ENCODE measurements around the gene ABHD17C. TPM values are rescaled to one million over a fixed set of nuclear protein-coding genes. Genes with fewer than 3 reads are reported as not detected.

Gene ABHD17C
- total and polyA plus RNA-seq, 2 donors = 9.0 to 14.3 TPM

GRCh38 chr15:80674245-80674614, 20.9 kb upstream of the ABHD17C start:
- no peak for DNase-seq (ENCODE audit: extremely low spot score)
- Histone ChIP-seq H3K27ac (ENCODE audit: low read depth) (no peak overlapping the region), H3K36me3 (ENCODE audit: insufficient read depth) (no peaks in the 10 kb centered on the region), H3K4me3 (ENCODE audit: low read depth, low read length) (no peak overlapping the region), H3K4me1 (ENCODE audit: insufficient read depth) (peaks cover 2% of the 10 kb centered on the region)

GRCh38 chr15:80677041-80677440, 18.1 kb upstream of the ABHD17C start:
- no peak overlapping the region for H3K27ac ChIP-seq (ENCODE audit: low read depth)
- H3K36me3 ChIP-seq (ENCODE audit: insufficient read depth) = no peaks in the 10 kb centered on the region
- no peak overlapping the region for H3K4me3 ChIP-seq (ENCODE audit: low read depth, low read length)
- peaks cover 2% of the 10 kb centered on the region for H3K4me1 ChIP-seq (ENCODE audit: insufficient read depth)
- 98% methylated on average over 2 of the region's 2 CpGs for WGBS
- no peak for DNase-seq (ENCODE audit: extremely low spot score)

GRCh38 chr15:80679167-80679803, 15.8 kb upstream of the ABHD17C start:
- Histone ChIP-seq H3K4me1 (ENCODE audit: insufficient read depth) (peaks cover 2% of the 10 kb centered on the region), H3K36me3 (ENCODE audit: insufficient read depth) (no peaks in the 10 kb centered on the region), H3K4me3 (ENCODE audit: low read depth, low read length) (no peak overlapping the region), H3K27ac (ENCODE audit: low read depth) (no peak overlapping the region)
- DNase-seq (ENCODE audit: extremely low spot score) = peak; percentile 26
- 77% methylated on average over 7 of the region's 7 CpGs for WGBS

GRCh38 chr15:80679804-80680175, 15.3 kb upstream of the ABHD17C start:
- Histone ChIP-seq H3K4me3 (ENCODE audit: low read depth, low read length) (no peak overlapping the region), H3K36me3 (ENCODE audit: insufficient read depth) (no peaks in the 10 kb centered on the region), H3K4me1 (ENCODE audit: insufficient read depth) (peaks cover 2% of the 10 kb centered on the region), H3K27ac (ENCODE audit: low read depth) (no peak overlapping the region)
- no peak for DNase-seq (ENCODE audit: extremely low spot score)
- 24% methylated on average over 2 of the region's 2 CpGs for WGBS

- H3K4me3 ChIP-seq (ENCODE audit: low read depth, low read length) = no peak overlapping the region
- DNase-seq (ENCODE audit: extremely low spot score) = no peak
- H3K4me1 ChIP-seq (ENCODE audit: insufficient read depth) = no peaks in the 10 kb centered on the region
- no peak overlapping the region for H3K27ac ChIP-seq (ENCODE audit: low read depth)
- no peaks in the 10 kb centered on the region for H3K36me3 ChIP-seq (ENCODE audit: insufficient read depth)
- WGBS = 61% methylated on average over 4 of the region's 4 CpGs
These were observed 12.9 kb upstream of the ABHD17C start for GRCh38 chr15:80682201-80682600.

- H3K36me3 ChIP-seq (ENCODE audit: insufficient read depth) = no peaks in the 10 kb centered on the region
- DNase-seq (ENCODE audit: extremely low spot score) = no peak
- H3K4me1 ChIP-seq (ENCODE audit: insufficient read depth) = no peaks in the 10 kb centered on the region
- H3K27ac ChIP-seq (ENCODE audit: low read depth) = no peak overlapping the region
- no peak overlapping the region for H3K4me3 ChIP-seq (ENCODE audit: low read depth, low read length)
These were observed 10.4 kb upstream of the ABHD17C start for GRCh38 chr15:80684697-80685096.

GRCh38 chr15:80685628-80686027, 9.5 kb upstream of the ABHD17C start:
- no peaks in the 10 kb centered on the region for H3K4me1 ChIP-seq (ENCODE audit: insufficient read depth)
- no peak overlapping the region for H3K4me3 ChIP-seq (ENCODE audit: low read depth, low read length)
- H3K36me3 ChIP-seq (ENCODE audit: insufficient read depth) = no peaks in the 10 kb centered on the region
- no peak for DNase-seq (ENCODE audit: extremely low spot score)
- H3K27ac ChIP-seq (ENCODE audit: low read depth) = no peak overlapping the region
- WGBS = 96% methylated on average over 1 of the region's 1 CpG

GRCh38 chr15:80689294-80689693, 5.8 kb upstream of the ABHD17C start:
- no peaks in the 10 kb centered on the region for H3K4me1 ChIP-seq (ENCODE audit: insufficient read depth)
- H3K4me3 ChIP-seq (ENCODE audit: low read depth, low read length) = no peak overlapping the region
- no peak overlapping the region for H3K27ac ChIP-seq (ENCODE audit: low read depth)
- DNase-seq (ENCODE audit: extremely low spot score) = no peak
- no peaks in the 10 kb centered on the region for H3K36me3 ChIP-seq (ENCODE audit: insufficient read depth)

GRCh38 chr15:80689716-80690115, 5.4 kb upstream of the ABHD17C start:
- 61% methylated on average over 5 of the region's 5 CpGs for WGBS
- Histone ChIP-seq H3K4me1 (ENCODE audit: insufficient read depth) (no peaks in the 10 kb centered on the region), H3K36me3 (ENCODE audit: insufficient read depth) (no peaks in the 10 kb centered on the region), H3K27ac (ENCODE audit: low read depth) (no peak overlapping the region), H3K4me3 (ENCODE audit: low read depth, low read length) (no peak overlapping the region)
- DNase-seq (ENCODE audit: extremely low spot score) = no peak

GRCh38 chr15:80691575-80691974, 3.5 kb upstream of the ABHD17C start:
- no peak for DNase-seq (ENCODE audit: extremely low spot score)
- Histone ChIP-seq H3K36me3 (ENCODE audit: insufficient read depth) (no peaks in the 10 kb centered on the region), H3K4me3 (ENCODE audit: low read depth, low read length) (no peak overlapping the region), H3K27ac (ENCODE audit: low read depth) (no peak overlapping the region), H3K4me1 (ENCODE audit: insufficient read depth) (no peaks in the 10 kb centered on the region)
- WGBS = 92% methylated on average over 3 of the region's 3 CpGs

GRCh38 chr15:80693682-80694610, 1.2 kb upstream of the ABHD17C start:
- DNase-seq (ENCODE audit: extremely low spot score) = no peak
- Histone ChIP-seq H3K27ac (ENCODE audit: low read depth) (no peak overlapping the region), H3K4me1 (ENCODE audit: insufficient read depth) (no peaks in the 10 kb centered on the region), H3K4me3 (ENCODE audit: low read depth, low read length) (peak overlapping the region; percentile 75), H3K36me3 (ENCODE audit: insufficient read depth) (no peaks in the 10 kb centered on the region)
- WGBS = 40% methylated on average over 15 of the region's 15 CpGs

GRCh38 chr15:80694611-80695098, 455 bp upstream of the ABHD17C start:
- Histone ChIP-seq H3K4me1 (ENCODE audit: insufficient read depth) (no peaks in the 10 kb centered on the region), H3K36me3 (ENCODE audit: insufficient read depth) (no peaks in the 10 kb centered on the region), H3K27ac (ENCODE audit: low read depth) (peak overlapping the region; percentile 60), H3K4me3 (ENCODE audit: low read depth, low read length) (peak overlapping the region; percentile 75)
- under 1% methylated on average over 47 of the region's 47 CpGs for WGBS
- DNase-seq (ENCODE audit: extremely low spot score) = no peak

- no peak for DNase-seq (ENCODE audit: extremely low spot score)
- no peaks in the 10 kb centered on the region for H3K4me1 ChIP-seq (ENCODE audit: insufficient read depth)
- no peaks in the 10 kb centered on the region for H3K36me3 ChIP-seq (ENCODE audit: insufficient read depth)
- no peak overlapping the region for H3K27ac ChIP-seq (ENCODE audit: low read depth)
- H3K4me3 ChIP-seq (ENCODE audit: low read depth, low read length) = peak overlapping the region; percentile 75
- 4% methylated on average over 43 of the region's 43 CpGs for WGBS
These were observed 976 bp downstream of the ABHD17C start for GRCh38 chr15:80695911-80696661.

All from urinary bladder (tissue), 4 donors.